GM23338 (cell line): ENCODE measurements around the gene SAFB.

Experiments
- CREB1 ChIP-seq: fragments of 250-450 bp; sonication (Bioruptor Pico); IDR thresholded peaks from 2 replicates; pipeline ENCODE4 v1.5.0; 2020; ENCODE audit warnings: low read depth, mild to moderate bottlenecking, moderate library complexity
- CTCF ChIP-seq, 2 experiments: fragments of 200-600 bp in 1 of 2; sonication (generic) in 1 of 2; conservative IDR thresholded peaks; 2 replicates each; pipeline versions ENCODE4 v1.5.1 to v1.6.1; 2016 to 2017; ENCODE audit warnings: antibody characterized with exemption in 2 of 2, low read depth in 2 of 2, mild to moderate bottlenecking in 2 of 2, moderate library complexity in 1 of 2
- ETS1 ChIP-seq: IDR thresholded peaks from 2 replicates; pipeline ENCODE4 v1.6.1; 2016; ENCODE audit warnings: antibody characterized with exemption
- EZH2 ChIP-seq: fragments of 200-600 bp; sonication (generic); IDR thresholded peaks from one replicate; pipeline ENCODE4 v1.8.0; 2017; ENCODE audit warnings: antibody characterized with exemption, mild to moderate bottlenecking, low read depth; ENCODE audit not compliant: unreplicated experiment
- EZH2phosphoT487 ChIP-seq: fragments of 200-600 bp; sonication (generic); IDR thresholded peaks from one replicate; pipeline ENCODE4 v1.8.1; 2018; ENCODE audit warnings: antibody characterized with exemption; ENCODE audit not compliant: unreplicated experiment
- JUNB ChIP-seq: IDR thresholded peaks from one replicate; pipeline ENCODE4 v1.6.1; 2016; ENCODE audit warnings: antibody characterized with exemption; ENCODE audit not compliant: unreplicated experiment
- POLR2AphosphoS5 ChIP-seq: IDR thresholded peaks from 2 replicates; pipeline ENCODE4 v1.6.1; 2016; ENCODE audit warnings: antibody characterized with exemption, low read depth
- REST ChIP-seq: IDR thresholded peaks from one replicate; pipeline ENCODE4 v1.6.1; 2018; ENCODE audit warnings: antibody characterized with exemption; ENCODE audit not compliant: unreplicated experiment
- STAT1 ChIP-seq: IDR thresholded peaks from one replicate; pipeline ENCODE4 v1.6.1; 2016; ENCODE audit warnings: antibody characterized with exemption; ENCODE audit not compliant: unreplicated experiment
- ZNF114 ChIP-seq: fragments of 250-450 bp; sonication (Bioruptor Pico); IDR thresholded peaks from 2 replicates; pipeline ENCODE4 v1.5.0; 2020; ENCODE audit warnings: mild to moderate bottlenecking, moderate library complexity

GRCh38 chr19:5619946-5620345, 2.9 kb upstream of the SAFB start:
- TF ChIP-seq CTCF (conservative IDR thresholded peaks at IDR 0.05; ENCODE audit: low read depth in 2 of 2) (no peak), EZH2 (no peak), ZNF114 (no peak), EZH2phosphoT487 (no peak), CREB1 (CRISPR knock-in tag) (no peak), REST (no peak), POLR2AphosphoS5 (no peak), JUNB (no peak), STAT1 (no peak), ETS1 (no peak)
